ENCODE results near the gene KCNIP3.

DNA sequence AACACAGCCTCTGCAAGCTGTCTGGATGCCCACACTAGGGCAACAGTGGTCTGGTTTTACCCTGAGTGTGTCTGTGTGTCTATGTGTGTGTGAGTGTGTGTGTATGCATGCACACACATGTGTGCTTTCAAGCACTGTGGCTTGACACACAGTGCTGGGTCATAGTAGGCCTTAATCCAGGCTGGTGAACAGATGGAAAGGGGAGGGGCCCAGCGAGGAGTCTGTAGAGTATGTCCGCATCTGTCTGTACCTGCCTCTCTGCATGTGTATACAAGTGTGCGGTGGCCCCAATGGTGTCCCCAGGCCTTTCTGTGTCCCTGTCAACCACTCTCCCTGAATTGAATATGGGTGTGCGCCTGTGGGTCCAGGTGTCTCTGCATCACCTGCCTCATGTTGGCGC lies 9.3 kb upstream of the KCNIP3 start:
- TF ChIP-seq, protein P1, sequence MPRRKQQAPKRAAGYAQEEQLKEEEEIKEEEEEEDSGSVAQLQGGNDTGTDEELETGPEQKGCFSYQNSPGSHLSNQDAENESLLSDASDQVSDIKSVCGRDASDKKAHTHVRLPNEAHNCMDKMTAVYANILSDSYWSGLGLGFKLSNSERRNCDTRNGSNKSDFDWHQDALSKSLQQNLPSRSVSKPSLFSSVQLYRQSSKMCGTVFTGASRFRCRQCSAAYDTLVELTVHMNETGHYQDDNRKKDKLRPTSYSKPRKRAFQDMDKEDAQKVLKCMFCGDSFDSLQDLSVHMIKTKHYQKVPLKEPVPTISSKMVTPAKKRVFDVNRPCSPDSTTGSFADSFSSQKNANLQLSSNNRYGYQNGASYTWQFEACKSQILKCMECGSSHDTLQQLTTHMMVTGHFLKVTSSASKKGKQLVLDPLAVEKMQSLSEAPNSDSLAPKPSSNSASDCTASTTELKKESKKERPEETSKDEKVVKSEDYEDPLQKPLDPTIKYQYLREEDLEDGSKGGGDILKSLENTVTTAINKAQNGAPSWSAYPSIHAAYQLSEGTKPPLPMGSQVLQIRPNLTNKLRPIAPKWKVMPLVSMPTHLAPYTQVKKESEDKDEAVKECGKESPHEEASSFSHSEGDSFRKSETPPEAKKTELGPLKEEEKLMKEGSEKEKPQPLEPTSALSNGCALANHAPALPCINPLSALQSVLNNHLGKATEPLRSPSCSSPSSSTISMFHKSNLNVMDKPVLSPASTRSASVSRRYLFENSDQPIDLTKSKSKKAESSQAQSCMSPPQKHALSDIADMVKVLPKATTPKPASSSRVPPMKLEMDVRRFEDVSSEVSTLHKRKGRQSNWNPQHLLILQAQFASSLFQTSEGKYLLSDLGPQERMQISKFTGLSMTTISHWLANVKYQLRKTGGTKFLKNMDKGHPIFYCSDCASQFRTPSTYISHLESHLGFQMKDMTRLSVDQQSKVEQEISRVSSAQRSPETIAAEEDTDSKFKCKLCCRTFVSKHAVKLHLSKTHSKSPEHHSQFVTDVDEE (CRISPR knock-in tag; IDR thresholded peaks at IDR 0.05) = no peak
- TF ChIP-seq CREB5 (CRISPR knock-in tag; IDR thresholded peaks at IDR 0.05; ENCODE audit: low read depth) (no peak), ARNTL (CRISPR knock-in tag; IDR thresholded peaks at IDR 0.05; ENCODE audit: borderline replicate concordance, low read depth) (no peak), ZNF565 (CRISPR knock-in tag; conservative IDR thresholded peaks at IDR 0.05; ENCODE audit: low read depth) (no peak), ZC3H10 (CRISPR knock-in tag; IDR thresholded peaks at IDR 0.05) (no peak), CSDC2 (CRISPR knock-in tag; IDR thresholded peaks at IDR 0.05) (no peak)
